Measurements from ENCODE around the gene RALGPS2.

The RALGPS2 gene

DNA sequence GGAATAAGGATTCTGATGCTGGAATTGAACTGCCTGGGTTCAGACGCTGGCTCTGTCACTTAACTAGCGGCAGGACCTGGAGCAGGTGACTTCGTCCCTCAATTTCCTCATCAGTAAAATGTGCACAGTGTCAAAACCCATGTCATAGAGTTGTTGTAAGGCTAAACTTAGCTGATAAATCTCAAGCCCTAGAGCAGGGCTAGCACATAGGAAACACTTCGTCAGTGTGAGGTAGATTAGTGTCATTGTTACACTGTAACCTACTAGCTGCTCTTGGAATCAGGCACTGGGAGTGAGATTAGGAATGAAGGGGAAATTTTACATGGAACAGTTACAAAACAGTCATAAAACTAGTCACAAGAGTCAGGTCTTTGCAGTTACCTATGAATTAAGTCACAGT is 202.0 kb downstream of the RALGPS2 start:
- no peak for DNase-seq

- DNase-seq = no peak
Measured at GRCh38 chr1:178928041-178928440, 203.0 kb downstream of the RALGPS2 start.

DNA sequence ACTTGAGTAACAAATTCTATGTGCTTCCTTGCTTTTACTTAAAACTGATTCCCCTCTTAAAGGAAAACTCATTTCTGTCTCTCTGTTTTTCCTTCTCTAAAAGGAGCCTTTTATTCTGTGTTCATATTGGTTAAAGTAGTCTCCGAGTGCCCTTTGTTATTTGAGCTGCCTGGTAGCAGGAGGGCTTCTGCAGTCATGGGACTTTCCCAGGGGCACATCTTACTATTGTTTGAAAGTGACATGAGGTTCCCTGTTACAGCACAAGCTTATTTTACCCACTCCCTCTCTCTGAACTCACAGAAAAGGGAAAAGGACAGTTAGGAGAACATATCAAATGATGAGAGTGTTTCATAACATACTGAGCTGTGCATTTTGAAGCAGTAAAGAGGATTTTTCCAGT is 203.9 kb downstream of the RALGPS2 start:
- DNase-seq = no peak

- DNase-seq = no peak
Measured at GRCh38 chr1:178931858-178932551, 207.0 kb downstream of the RALGPS2 start.

GRCh38 chr1:178932552-178932906 is 207.5 kb downstream of the RALGPS2 start:
- DNase-seq = no peak

GRCh38 chr1:178933105-178933561 is 208.1 kb downstream of the RALGPS2 start:
- DNase-seq = no peak

- no peak for DNase-seq
Measured at GRCh38 chr1:178933709-178934490, 208.9 kb downstream of the RALGPS2 start.

- DNase-seq = no peak
Measured at GRCh38 chr1:178934546-178934945, 209.5 kb downstream of the RALGPS2 start.

DNA sequence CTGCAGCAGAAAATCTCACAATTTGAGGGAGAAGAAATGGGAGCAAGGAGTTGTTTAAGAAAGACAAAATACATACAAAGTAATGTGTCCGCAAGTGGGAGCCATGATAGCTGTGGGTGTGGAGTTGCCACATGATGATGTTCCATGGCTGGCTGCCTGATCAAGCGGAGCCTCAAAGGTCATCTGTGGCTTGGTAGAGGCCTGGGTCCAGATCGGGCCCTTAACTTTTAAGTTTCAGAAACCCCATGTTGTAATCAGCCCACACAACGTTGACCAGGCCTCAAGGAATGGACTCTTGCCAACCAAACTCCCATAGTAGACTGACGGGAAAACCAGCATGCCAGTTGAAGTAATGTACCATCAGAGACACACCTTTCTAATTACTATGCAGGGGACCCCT is 210.6 kb downstream of the RALGPS2 start:
- no peak for DNase-seq

DNA sequence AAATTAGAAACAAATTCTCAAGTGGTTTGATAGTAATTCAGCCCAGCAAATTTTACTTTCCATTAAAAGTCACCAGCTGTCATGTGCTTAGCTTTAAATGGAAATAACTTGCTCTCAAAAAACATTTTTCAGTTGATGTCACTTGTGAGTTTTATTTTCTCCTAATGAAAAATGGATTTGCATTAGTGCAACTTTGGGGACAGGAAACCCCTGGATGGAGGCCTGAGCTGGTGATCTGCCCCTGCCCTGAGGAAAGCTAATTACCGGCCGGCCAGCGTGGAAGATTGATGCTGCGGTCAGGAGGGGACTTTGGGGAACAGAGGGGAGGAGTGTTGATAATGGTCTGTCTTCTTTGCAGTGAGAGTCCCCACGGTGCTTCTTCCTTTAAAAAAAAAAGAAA is 212.7 kb downstream of the RALGPS2 start:
- DNase-seq = no peak

GRCh38 chr1:178938101-178938958 is 213.3 kb downstream of the RALGPS2 start:
- DNase-seq = no peak

DNA sequence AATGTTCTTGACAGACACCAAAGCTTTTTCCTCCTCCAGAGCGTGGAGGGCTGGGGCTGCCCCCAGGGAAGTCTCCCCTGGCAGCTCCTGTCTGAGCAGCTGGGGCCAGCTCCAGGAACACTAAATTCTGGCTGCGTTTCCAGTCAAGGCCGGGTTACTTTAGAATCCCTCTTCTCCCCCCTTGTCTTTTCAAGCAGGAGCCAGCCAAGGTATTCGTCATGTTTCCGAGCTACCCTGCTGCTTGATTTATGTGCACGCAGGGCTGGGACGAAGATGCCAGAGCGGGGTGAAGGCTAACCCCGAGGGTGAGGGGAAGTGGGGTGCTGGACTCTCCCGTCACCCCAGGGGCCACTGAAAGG is 213.9 kb downstream of the RALGPS2 start:
- no peak for DNase-seq

DNA sequence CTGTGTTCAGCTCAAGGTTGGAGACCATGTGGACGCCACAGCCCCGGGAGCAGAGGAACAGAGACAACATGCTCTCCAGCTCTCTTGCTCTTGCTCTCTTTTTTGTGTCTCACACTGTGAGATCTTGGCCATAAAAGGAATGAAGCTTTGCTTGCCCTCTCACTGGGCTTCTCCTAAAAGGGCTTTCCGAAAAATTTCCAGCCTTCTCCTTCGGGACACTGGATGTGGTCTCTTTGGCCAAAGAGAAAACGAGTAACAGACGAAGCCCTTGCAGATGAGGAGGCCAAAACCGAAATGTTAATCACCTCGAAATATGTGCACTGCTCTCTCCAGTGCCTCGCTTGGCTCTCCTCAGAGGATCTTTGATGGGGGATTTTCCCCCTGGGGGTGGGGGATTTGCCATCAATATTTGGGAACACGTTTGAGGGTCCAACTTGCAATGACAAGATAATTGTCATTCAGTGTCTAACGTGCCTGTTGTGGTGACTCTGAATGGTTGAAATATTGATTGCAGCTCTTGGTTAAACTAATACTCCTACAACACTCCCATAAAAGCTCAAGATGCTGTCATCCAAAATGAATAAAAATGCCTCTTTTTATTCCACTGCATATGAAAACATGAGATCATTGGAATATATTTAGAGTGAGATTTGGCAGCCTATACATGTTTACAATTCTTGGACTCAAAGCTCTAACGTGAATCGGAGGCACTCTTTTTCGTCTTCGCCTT is 214.5 kb downstream of the RALGPS2 start:
- DNase-seq = no peak

GRCh38 chr1:178940068-178940765 is 215.2 kb downstream of the RALGPS2 start:
- no peak for DNase-seq

DNA sequence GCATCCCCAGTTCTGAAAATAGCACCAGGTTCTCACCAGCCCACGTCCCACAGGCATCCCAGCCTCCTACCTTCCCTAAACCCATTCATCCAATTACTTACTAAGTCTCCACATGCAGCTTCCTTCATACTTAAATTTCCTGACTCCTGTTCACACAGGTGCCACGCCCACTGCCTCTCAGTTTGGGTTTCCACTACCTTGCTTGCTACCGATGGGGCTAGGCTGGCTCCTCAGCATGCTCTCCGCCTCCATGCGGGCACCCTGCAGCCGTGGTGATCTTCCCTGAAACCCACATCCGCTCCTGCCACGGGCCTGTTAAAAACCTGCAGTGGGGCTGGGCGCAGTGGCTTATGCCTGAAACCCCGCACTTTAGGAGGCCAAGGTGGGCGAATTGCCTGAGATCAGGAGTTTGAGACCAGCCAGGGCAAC is 216.2 kb downstream of the RALGPS2 start:
- no peak for DNase-seq

- DNase-seq = no peak
Measured at GRCh38 chr1:178941849-178942248, 216.8 kb downstream of the RALGPS2 start.

DNA sequence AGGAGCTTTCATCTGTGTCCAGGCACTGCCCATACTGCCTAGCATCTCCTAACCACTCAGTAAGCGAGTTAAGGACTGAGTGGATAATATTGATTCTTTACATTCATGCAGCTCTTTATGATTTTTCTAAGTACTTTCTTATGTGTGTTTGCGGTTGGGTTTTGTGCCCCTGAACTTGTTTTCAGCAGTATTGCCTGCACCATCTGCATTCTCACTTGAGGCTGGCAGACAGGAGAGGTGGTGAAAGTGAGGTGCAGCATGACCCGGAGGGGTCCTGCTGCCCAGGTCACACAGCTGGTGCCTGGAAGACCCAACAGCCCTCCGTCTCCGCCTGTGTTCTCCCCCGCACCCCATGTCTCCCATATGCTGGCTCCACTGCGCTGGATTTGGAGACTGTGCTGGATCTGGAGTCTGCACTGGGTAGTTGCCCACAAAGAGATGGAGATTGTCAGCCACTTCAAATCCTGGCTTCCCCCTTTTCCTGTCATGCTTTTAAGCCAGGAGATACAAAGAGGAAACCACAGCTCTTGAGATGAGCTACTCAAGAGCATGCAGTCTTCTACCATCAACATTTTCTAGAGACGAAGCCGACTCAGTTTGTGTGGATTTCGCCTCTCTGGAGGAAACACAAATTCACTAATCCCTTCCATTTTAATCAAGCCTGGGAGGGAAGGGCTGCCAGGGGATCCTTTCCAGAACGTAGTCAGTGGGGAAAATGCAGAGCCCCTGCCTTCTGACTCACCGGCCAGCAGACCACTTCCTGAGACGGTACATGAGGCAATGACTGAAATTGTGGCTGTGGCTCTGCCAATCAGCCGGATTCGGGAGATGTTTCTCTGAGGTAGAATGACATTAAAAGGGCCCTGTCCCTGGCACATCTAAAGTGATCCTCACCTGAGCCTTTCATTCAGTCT is 217.5 kb downstream of the RALGPS2 start:
- DNase-seq = no peak

DNA sequence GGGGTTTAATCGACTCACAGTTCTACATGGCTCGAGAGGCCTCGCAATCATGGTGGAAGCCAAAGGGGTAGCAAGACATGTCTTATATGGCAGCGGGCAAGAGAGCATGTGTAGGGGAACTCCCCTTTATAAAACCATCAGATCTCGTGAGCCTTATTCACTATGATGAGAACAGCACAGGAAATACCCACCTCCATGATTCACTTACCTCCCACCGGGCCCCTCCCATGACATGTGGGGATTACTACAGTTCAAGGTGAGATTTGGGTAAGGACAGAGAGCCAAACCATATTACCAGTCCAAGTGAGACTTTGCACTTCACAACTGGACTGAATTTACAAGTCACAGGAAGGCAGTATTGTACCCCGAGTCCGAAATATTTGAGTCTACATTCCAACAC is 219.7 kb downstream of the RALGPS2 start:
- DNase-seq = no peak

- no peak for DNase-seq
Measured at GRCh38 chr1:178945763-178946266, 220.8 kb downstream of the RALGPS2 start.

- DNase-seq = no peak
Measured at GRCh38 chr1:178946416-178946815, 221.4 kb downstream of the RALGPS2 start.
